Stimulated activated CD8-positive, alpha-beta memory T cell treated with anti-CD3 and anti-CD28 coated beads, Interleukin-7, amount 100 ng/mL, for 48 hours (primary cell): ENCODE data around the gene VDAC1.
"Not testable (repeated sequence)": the region's sequence is repeated elsewhere in the genome, so short reads cannot be mapped to it uniquely, and the experiment has no call there.

Experiments used
- DNase-seq, 2 donors: peaks; one replicate each; pipeline ENCODE4 v3.0.0-alpha.2; 2020; ENCODE audit warnings: low read depth in 1 of 2; ENCODE audit errors: extremely low read depth in 1 of 2

VDAC1 gene

DNA sequence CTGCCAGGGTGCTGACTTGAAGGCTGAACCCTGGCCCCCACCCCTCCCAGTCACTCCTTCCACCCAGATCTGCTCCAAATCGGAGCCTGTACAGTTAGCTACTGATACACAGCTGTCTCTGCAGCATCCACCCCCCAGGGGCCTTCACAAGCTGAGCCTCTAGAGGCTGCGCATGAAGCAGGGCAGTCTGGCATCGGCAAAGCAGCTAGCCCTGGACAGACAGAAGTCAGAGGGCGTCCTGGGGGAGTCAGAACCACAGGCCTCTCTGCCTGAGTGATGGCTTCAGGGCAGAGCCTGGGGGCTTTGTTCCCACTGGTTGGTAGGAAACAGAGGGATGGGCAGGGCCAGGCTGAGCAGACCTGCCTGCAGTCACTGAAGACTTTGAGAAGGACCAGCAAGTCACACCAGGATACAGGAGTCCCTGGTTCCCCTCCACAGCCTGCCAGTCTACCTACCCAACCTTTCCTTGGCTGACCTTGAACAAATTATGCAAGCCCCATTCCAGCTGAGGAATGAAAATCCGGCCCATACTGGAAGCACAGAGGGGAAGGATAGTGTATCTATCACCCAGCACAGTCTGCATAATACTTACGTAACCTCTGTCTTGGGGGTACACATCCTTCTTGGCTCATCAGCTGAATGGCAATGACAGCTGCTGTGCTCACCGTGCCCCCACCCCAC lies 8.8 kb downstream of the VDAC1 start:
- DNase-seq, result no peak

DNA sequence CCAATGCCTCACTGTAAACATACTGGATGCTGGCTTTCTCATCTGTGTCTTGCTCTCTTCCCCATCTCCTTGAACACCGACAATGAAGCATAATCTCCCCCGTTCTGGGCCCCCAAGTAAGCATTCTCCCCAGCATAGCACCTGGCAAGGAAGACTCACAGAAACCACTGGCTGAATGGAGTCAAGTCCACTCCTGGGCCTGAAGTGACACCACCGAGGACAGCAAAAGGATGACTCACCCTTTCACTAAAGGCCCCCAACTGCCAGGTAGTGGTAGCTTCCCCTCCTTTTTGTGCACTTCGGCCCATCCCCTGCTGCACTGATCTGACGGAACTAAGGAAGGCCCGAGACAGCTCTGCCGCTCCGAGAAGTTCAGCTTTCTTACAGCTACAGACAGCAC lies 9.4 kb downstream of the VDAC1 start:
- no peak for DNase-seq

DNA sequence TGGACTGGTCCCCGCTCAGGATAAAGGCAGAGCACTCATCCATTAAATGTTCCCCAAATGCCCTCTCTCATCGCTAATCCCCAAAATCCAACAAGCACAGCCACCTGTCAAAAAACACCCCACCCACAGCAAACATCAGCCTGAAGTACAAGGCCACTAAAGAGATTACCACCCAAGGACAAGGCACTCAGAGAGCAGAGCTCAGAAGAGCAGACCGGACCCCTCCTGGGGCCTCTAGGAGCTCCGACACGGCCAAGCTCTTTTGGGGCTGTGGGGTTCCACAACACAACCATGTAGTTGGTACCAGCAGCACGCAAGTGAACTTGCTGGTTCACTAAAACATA lies 9.8 kb downstream of the VDAC1 start:
- DNase-seq, result no peak

DNA sequence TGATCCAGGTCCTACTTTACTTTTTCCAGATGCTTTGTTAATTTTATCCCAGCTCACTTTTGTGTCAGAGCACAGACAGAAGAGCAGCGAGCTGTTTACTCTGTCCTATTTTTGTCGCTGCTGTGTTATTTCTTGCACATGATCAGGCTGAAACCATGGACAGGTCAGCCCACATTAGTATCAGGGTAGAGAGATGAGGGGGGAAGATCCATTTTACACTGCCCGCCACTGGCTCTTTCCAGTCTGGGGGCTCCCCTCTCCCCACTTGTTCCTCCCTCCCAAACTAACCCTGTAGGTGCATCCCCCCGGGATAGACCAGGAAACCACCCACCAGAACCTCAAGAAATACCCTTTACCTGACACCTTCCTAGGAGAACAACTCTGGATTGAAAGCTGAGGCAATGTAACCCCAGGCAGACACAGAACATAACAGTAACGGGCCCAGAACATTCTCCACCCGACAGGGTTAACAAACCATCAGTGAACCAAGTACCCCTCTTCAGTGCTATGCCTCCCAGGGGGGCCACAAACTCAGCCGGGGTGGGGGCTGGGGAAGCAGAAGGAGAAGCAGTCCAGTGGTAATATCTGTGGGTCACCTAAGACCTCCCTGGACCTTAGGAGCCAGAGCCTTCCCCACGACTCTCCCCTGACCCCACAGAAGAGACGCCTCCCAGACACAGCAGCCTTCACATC lies 10.3 kb downstream of the VDAC1 start:
- no peak for DNase-seq

DNA sequence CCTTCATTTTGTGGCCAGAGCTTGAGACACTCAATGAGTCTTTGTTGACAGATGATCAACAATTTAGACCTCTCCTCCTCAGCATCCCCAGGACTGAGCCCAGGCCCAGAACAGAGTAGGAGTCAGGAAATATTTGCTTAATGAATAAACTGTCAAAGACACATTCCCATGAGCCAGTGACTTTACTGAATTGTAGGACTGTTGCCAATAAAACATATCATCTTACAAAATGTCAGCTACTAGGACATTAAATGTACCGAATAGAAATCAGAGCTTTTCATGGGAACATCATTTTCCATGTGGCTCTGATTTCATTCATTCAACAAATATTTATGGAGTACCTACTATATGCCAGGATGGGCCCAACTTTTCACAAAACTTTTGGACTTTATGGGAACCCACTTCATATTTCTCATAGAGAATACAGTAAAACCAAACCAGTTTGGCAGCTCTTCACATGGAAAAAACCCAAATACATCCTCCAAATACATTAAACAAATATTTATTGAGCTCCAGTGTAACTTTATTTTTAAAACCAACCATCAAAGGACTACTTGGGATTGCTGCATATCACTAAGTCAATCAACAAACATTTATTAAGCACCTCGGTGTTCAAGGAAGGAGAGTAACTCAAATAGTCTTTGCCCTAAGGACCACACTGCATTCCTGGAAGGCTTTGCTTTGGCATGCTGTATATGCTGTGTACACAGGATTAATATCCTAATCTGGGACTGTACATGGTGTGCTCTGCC lies 11.4 kb downstream of the VDAC1 start:
- DNase-seq, result no peak

DNA sequence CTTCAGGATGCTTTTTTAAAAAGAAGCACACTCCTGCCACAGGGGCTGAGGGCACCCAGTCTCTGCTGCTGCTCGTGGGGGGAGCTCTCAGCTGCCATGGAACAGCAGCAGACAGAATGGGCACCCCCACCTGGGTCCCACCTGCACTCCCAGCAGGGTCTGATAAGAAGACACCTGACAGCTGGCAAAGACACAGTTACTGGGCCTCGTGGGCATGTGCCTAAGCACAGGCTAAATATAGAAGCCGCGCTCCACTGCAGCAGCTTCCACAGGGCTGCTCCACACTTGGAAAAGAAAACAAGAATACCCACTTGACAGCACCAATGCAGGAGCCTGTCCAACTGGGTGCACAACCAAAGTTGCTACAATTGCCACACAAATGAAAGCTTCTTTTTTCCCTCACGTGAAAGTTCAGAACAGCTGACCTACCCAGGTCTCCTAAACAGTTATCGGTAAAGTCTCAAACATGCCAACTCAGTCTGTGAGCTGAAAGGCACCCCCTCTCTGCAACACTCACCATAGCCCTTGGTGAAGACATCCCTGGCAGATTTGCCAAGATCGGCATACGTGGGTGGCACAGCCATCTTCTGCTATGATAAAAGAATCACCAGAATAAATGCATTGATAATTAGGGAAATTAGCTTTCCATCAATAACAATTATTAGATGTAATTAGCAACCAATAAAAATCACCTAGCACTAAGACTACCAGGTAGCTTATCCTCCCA lies 12.2 kb downstream of the VDAC1 start:
- no peak for DNase-seq

DNA sequence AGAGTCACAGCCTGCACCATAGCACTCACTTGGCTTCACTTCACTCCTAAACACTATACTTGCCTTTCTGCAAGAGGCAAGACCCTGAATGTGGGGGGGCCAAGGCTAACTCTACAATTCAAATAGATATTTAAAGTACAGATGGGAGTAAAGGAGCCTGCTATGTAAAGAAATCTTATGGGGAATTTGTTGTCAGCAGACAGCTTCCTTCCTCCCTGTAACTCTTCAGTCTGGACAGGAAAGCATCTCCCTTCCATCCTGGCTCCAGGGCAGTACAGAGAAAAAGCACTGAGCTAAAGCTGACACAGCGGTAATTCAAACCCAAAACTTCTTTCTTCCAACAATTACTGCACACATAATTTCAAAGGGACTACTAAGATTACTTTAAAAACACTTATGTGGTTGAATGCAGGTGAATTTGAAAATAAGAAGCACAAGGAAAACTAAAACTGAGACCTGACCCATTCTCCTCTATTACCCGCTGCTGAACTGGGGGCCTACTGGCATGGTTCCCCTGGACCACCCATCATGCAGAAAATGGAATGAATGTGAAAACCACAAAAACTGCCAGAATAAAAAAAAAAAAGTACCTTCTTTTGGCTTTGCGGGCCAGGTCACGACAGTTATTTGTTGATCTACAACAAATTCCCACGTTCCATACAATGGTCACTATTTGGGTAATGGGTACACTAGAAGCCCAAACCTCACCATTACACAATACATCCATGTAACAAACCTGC lies 13.4 kb downstream of the VDAC1 start:
- DNase-seq, result no peak

DNA sequence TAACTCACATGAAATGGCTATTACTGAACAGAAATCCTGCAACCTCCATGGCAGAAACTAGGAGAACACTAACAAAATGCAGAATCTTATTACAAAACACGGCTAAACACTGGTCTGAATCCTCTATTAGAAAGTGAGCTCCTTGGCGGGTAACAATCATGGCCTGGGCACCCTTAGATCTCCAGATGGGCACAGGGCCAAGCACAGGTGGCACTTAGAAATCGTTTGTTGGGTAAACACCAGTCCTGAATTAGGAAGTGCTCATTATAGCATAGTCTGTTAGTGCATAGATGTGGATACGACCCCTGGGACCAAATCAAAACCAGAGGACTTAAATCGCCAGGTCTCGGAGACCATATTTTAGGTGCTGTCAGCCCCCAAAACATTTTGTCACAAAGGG lies 14.4 kb downstream of the VDAC1 start:
- no peak for DNase-seq

DNA sequence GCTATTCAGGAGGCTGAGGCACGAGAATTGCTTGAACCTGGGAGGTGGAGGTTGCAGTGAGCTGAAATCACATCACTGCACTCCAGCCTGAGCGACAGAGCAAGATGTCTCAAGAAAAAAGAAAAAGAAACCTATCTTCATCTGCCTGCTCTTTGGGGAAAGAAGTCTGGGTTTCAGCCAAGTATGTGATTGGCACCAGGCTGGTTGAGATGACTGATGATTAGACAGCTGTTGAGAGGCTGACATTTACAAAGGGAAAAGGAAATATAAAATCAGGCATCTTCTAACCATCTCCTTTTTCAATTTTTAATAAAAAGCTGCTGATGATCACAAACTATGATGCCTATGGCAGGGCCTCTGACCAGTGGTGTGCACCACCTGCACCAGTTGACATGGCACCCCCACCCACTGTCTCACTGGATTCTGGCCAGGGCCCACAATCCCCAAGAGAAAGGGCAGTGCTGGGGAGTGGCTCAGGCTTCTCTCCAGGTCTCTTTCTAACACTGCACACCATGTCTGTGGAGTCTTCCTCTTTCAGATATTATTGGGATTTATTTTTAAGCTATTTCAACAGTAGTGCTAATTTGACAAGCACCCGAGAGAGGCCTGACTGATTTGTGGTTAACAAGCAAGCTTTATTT lies 19.1 kb downstream of the VDAC1 start:
- DNase-seq, result no peak

DNA sequence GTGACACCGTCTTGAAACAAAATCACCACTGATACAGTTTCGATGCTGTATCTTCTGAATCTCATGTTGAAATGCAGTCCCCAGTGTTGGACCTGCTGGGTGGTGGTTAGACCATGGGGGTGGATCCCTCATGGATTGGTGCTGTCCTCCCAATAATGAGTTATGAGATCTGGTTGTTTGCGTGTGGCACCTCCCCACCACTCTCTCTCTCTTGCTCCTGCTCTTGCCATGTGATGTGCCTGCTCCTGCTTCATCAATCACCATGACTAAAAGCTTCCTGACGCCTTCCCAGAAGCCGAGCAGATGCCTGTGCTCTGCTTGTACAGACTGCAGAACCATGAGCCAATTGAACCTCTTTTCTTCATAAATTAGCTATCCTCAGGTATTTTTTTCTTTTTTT lies 21.1 kb downstream of the VDAC1 start:
- no peak for DNase-seq

DNA sequence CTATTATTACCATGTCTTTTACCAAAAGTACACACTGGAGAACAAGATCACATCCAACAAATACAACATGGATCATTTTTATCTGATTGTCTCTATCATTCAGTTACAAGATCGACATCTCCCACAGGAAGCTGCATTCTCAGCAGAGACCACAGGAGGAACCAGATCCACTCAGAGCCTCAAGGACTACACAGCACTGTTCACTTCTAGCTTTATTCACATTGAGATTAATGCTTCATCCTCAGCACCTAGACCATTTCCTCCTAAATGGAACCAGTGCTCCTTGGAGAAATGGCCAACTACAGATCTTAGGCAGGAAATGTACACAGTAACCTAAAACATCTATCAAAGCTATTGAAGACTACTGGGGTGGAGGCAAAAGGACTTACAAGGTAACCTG lies 23.1 kb downstream of the VDAC1 start:
- DNase-seq, result no peak

DNA sequence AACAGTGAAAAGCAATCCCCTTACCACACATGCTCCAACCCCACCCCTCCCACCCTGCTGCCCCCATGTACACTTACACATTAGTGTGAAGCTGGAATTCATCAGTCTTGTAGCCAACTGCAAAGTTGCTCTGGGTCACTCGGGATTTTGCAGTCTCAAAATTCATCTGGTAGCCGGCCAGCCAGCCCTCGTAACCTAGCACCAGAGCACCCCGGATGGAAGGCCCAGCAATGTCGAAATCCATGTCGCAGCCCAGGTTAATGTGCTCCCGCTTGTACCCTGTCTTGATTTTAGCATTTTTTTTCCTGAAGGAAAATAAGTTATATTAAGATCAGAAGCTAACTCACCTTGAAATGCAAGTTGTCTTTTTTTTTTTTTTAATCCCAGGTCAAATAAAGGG lies 24.1 kb downstream of the VDAC1 start:
- no peak for DNase-seq

DNA sequence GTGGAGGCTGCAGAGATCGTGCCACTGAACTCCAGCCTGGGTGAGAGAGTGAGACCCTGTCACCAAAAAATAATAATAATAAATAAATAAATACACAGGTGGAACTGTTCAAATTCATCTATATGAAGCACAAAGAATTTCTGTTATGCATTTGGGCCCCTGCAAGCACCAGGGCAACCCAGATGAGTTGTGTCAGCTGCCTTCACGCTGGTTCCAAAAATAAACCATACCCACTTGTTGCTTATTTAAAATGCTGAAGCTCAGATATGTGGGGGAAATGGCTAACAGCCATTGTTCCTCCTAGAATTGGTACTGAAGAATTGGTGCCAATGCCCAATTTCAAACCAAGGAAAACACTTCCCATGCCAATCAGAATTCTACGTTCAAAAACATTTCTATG lies 25.8 kb downstream of the VDAC1 start:
- no peak for DNase-seq

DNA sequence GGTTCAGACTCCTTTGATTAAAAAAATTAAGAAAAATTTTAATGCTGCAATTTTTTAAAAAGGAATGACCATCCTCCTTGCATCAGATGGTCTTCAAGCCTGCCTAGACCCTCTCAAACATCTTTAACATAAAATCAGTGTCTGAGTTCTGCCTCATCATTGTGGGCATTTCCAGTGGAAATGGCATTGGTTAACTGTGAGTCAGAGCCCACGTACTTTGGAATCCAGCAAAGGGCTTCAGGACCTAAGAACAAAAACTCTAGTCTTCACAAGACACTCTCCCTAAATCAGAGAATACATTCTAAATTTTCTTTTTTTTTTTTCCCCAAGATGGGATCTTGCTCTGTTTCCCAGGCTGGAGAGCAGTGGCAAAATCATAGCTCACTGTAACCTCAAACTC lies 26.9 kb downstream of the VDAC1 start:
- DNase-seq, result no peak

DNA sequence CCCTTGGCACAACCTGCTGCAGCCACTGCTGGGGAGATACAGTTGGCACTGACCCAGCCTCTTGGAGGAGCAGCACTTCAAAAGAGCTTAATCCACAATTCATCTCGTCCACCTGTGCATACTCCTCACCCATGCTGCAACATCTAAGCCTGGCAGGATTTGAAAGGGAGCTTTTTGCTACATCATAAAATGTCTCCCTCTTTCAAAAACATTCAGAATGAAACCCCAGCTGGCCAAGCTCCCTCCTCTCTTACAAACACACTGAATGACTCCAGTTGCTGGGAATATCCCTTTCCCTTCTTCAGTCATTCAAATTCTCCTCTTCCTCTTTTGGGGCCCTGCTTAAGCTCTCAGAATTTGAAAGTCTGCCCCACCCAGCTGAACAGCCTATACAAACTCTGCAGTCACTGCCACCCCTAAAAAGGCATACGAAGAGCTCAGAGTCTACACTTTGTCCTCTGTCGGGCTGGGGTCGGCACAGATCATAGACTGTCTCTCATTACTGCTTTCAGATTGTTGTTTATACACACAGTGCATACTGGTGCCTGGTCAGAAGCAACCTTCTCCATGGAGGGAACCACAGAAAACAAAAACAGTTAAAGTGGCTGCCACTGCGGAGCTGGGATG lies 27.5 kb downstream of the VDAC1 start:
- no peak for DNase-seq

DNA sequence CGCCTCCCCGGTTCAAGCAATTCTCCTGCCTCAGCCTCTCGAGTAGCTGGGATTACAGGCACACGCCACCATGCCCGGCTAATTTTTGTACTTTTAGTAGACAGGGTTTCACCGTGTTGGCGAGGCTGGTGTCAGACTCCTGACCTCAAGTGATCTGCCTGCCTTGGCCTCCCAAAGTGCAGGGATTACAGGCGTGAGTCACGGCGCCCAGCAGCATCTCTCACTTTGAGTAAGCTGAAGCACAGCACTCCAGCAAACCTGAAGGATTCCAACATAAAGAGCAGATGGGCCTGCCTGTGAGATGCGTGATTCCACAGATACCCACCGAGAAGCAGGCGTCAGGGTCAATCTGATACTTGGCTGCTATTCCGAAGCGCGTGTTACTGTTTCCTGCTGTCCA lies 29.2 kb downstream of the VDAC1 start:
- not testable (repeated sequence) for DNase-seq

DNA sequence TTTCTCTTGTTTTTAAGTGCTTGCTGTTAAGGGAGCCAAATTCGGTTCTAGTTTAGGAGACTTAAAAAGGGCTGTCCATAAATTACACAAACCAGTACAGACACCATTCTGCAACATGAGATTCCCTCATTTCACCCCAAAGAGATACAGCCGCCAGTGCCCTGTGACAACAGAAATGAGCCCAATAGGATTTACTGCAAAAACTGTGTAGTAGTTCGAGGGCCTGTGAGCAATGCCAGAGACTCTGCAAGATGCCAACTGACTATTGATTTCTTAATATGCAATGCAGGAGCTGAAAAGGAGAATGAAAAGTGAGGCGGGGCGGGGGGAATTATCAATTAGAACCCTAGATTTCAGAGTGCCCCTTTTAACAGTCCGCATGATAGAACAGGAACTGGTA lies 30.6 kb downstream of the VDAC1 start:
- no peak for DNase-seq

DNA sequence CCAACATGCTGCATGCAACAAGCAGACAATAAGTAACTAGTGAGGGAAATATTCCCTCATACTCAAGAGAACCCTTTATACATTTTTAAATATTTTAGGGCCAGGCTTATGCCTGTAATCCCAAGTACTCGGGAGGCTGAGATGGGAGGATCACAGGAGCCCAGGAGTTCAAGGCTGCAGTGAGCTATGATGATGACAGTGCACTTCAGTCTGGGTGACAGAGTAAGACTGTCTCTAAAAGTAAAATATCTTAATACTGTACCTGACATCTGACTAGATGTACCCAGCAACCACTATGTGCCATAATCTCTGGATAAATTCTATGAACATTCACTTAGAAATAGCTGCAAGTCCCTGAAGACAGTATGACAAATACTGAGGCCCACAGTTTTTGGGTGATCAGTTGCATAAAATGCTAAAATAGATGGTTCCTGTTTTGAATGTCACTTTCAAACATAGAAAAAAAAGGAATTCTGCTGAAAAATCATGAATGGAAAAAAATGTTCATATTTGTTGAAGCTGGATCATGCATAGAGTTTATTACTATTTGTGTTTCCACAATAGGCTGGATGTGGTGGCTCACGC lies 34.4 kb downstream of the VDAC1 start:
- DNase-seq, result no peak

DNA sequence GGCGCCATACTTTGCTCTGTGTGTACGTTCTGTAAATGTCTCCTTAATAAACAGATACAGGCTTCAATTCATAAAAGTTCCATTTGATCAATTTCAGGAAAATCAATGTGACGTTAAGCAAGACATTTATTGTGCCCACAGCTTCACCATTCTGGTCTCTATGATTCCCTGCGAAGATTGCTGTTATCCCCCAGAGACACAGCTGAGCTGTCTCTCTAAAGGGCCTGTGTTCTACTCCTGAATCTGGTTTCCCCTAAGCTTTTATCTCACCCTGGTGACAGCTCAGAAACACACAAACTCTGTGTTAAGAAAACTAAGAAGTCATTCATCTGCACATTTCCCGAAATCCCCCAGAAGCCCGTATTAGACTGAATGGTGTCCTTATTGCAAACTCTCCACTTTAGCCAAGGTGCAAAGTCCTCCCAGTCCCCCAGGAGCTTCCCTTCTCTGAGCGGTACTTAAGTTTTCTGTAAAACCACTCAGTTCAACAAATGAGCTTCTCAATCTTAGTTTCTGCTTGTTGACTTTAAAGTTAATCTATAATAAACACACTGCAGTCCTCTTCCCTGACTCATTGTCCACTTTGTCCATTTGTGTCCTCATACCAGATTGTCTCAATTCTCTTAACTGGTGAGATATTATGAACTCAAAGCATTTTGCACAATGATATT lies 35.0 kb downstream of the VDAC1 start:
- DNase-seq, result no peak
